Measurements from ENCODE around the gene ANTXR1. TPM values are rescaled to one million over a fixed set of nuclear protein-coding genes. Genes with fewer than 3 reads are reported as not detected.

The ANTXR1 gene
- total RNA-seq, 1 experiment from 2014 or later = 181 TPM

GRCh38 chr2:69104261-69104660 lies 91.3 kb downstream of the ANTXR1 start:
- ChIA-PET POLR2A (ENCODE audit: low non-redundant PET) (no interaction called here), CTCF (no interaction called here)
- intact Hi-C loops (cut with micrococcal nuclease; ENCODE audit: unreplicated experiment) = no loop called here
- Histone ChIP-seq H3K9me3 (ENCODE audit: low read depth, low read length, poor library complexity, severe bottlenecking) (no peaks in the 10 kb centered on the region), H3K27me3 (replicated peaks; ENCODE audit: insufficient read depth, low read depth, low read length, poor library complexity) (no peaks in the 10 kb centered on the region), H3K27ac (ENCODE audit: low read depth, low read length, poor library complexity, severe bottlenecking) (no peak overlapping the region), H3K4me3 (ENCODE audit: low read depth, low read length, poor library complexity, severe bottlenecking) (no peak overlapping the region), H3K4me1 (ENCODE audit: insufficient read depth, low read length, poor library complexity, severe bottlenecking) (peaks cover 22% of the 10 kb centered on the region), H3K36me3 (ENCODE audit: insufficient read depth, low read length, poor library complexity, severe bottlenecking) (peaks cover 37% of the 10 kb centered on the region)
- DNase-seq (ENCODE audit: low spot score) = no peak
- TF ChIP-seq CTCF (conservative IDR thresholded peaks at IDR 0.05; ENCODE audit: low read depth, low read length) (no peak), EZH2 (IDR thresholded peaks at IDR 0.05; ENCODE audit: borderline replicate concordance, low read depth, low read length, poor library complexity, severe bottlenecking) (no peak)
- no TSS peak for BruUV-seq (replicated peaks)

GRCh38 chr2:69109255-69109654 lies 96.3 kb downstream of the ANTXR1 start:
- POLR2A ChIA-PET (ENCODE audit: low non-redundant PET) = no interaction called here
- BruUV-seq (replicated peaks) = no TSS peak
- peaks cover 15% of the 10 kb centered on the region for H3K36me3 ChIP-seq (ENCODE audit: insufficient read depth, low read length, poor library complexity, severe bottlenecking)

GRCh38 chr2:69111076-69111475 lies 98.1 kb downstream of the ANTXR1 start:
- CTCF ChIA-PET = no interaction called here

More at GRCh38 chr2:69109255-69109654, 96.3 kb downstream of the ANTXR1 start:
- DNase-seq (ENCODE audit: low spot score) = no peak
- Histone ChIP-seq H3K9me3 (ENCODE audit: low read depth, low read length, poor library complexity, severe bottlenecking) (no peaks in the 10 kb centered on the region), H3K4me3 (ENCODE audit: low read depth, low read length, poor library complexity, severe bottlenecking) (no peak overlapping the region), H3K4me1 (ENCODE audit: insufficient read depth, low read length, poor library complexity, severe bottlenecking) (no peaks in the 10 kb centered on the region), H3K27ac (ENCODE audit: low read depth, low read length, poor library complexity, severe bottlenecking) (no peak overlapping the region), H3K27me3 (replicated peaks; ENCODE audit: insufficient read depth, low read depth, low read length, poor library complexity) (no peaks in the 10 kb centered on the region)
- CTCF ChIA-PET = no interaction called here
- intact Hi-C loops (cut with micrococcal nuclease; ENCODE audit: unreplicated experiment) = no loop called here
- TF ChIP-seq CTCF (conservative IDR thresholded peaks at IDR 0.05; ENCODE audit: low read depth, low read length) (no peak), EZH2 (IDR thresholded peaks at IDR 0.05; ENCODE audit: borderline replicate concordance, low read depth, low read length, poor library complexity, severe bottlenecking) (no peak)

More at GRCh38 chr2:69111076-69111475, 98.1 kb downstream of the ANTXR1 start:
- H3K9me3 ChIP-seq (ENCODE audit: low read depth, low read length, poor library complexity, severe bottlenecking) = no peaks in the 10 kb centered on the region
- intact Hi-C loops (cut with micrococcal nuclease; ENCODE audit: unreplicated experiment) = no loop called here
- no peak for DNase-seq (ENCODE audit: low spot score)
- BruUV-seq (replicated peaks) = no TSS peak
- POLR2A ChIA-PET (ENCODE audit: low non-redundant PET) = no interaction called here
- no peak overlapping the region for H3K4me3 ChIP-seq (ENCODE audit: low read depth, low read length, poor library complexity, severe bottlenecking)
- no peaks in the 10 kb centered on the region for H3K4me1 ChIP-seq (ENCODE audit: insufficient read depth, low read length, poor library complexity, severe bottlenecking)
- H3K27me3 ChIP-seq (replicated peaks; ENCODE audit: insufficient read depth, low read depth, low read length, poor library complexity) = no peaks in the 10 kb centered on the region
- TF ChIP-seq EZH2 (IDR thresholded peaks at IDR 0.05; ENCODE audit: borderline replicate concordance, low read depth, low read length, poor library complexity, severe bottlenecking) = no peak
- TF ChIP-seq CTCF (conservative IDR thresholded peaks at IDR 0.05; ENCODE audit: low read depth, low read length) = no peak
- no peak overlapping the region for H3K27ac ChIP-seq (ENCODE audit: low read depth, low read length, poor library complexity, severe bottlenecking)
- no peaks in the 10 kb centered on the region for H3K36me3 ChIP-seq (ENCODE audit: insufficient read depth, low read length, poor library complexity, severe bottlenecking)

Measured in A673 (cell line).